ENCODE data around the gene EML6.
"Not testable (repeated sequence)": the region's sequence is repeated elsewhere in the genome, so short reads cannot be mapped to it uniquely, and the experiment has no call there.

Gene EML6

DNA sequence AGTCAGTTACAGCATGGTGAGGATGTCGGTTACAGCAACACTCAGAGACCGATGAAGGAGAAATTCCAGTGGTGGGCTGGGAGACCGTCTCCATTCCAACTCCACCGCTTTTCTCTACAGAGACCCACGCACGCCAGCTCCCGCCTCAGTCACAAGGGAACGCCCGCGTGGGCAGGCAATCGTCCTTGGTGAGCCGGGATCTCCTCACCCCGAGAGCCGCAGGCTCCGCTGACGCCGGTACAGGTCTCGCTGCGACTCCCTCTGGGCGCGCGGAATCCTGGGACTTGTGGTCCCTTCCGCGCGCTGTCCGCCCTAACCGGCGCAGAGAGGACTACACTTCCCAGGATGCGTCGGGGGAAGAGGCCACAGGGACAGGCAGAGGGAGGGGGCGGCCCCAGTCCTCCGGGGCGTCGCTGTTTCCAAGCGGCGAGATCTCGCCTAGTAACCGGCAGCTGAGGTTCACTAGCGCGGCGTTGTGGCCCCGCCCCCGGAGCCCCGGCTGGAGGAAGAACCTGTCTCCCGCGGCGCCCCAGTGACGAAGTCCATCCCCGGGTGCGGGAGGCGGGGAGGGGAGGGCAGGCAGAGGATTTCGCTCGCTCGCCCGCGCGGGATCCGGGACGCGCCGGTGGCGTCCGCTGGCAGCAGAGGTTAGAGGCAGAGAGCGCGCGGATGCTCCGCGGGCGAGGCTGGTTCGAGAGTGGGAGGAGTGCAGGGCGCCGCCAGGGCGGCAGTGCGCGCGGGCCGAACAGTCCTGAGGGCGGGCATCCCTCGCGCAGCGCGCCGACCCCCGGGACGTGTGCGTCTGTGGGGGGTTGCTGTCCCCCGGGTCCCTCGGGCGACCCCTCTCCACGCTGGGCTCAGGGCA is at the start of gene EML6:
EML6 (plus strand) TSS at position 532 of the 865 bp plus-strand sequence. CDS start 1,400 bp downstream, outside the sequence.
- peak; percentile 98 for DNase-seq

- no peak for DNase-seq
These were observed 48.2 kb upstream of the EML6 start for GRCh38 chr2:54675281-54675680.

DNA sequence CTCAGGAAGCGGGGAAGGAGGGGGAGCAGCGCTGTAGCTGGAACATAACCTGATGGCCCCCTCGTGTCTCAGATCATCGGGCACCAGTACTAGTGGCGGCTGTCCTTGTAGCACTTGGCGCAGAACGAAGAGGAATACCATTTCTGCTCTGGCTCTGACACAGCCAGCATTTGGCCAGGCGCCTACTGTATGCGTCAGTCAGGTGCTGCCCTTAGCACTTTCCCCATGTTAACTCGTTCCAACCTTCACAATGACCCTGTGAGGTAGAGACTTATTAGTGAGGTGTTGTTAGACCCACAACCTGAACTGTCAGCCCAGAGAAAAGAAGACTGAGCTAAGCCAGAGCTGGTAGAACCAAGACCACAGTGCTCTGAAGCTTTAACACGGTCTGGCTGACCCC is 47.7 kb upstream of the EML6 start:
- DNase-seq, result no peak

- DNase-seq, result no peak
These were observed 46.8 kb upstream of the EML6 start for GRCh38 chr2:54676656-54677055.

- no peak for DNase-seq
These were observed 45.8 kb upstream of the EML6 start for GRCh38 chr2:54677476-54678265.

DNA sequence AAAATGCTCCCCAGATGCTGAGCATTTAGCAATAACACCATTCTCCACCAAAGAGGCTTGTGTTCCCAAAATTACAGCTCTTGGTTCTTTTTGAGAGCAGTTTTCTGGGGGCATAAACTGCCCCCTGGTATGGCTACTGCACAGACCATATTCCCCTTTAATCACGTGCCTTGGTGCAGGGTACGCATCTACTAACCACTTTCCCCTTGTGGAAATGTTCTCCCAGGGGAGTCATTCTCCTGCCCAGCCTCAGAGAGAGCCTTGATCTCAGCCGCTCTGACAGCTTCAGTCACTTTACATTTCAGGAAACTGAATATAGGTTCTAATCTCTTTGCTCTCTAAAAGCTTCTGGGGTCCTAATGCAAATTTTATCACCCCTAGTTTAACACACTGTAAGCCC is 44.7 kb upstream of the EML6 start:
- no peak for DNase-seq

DNA sequence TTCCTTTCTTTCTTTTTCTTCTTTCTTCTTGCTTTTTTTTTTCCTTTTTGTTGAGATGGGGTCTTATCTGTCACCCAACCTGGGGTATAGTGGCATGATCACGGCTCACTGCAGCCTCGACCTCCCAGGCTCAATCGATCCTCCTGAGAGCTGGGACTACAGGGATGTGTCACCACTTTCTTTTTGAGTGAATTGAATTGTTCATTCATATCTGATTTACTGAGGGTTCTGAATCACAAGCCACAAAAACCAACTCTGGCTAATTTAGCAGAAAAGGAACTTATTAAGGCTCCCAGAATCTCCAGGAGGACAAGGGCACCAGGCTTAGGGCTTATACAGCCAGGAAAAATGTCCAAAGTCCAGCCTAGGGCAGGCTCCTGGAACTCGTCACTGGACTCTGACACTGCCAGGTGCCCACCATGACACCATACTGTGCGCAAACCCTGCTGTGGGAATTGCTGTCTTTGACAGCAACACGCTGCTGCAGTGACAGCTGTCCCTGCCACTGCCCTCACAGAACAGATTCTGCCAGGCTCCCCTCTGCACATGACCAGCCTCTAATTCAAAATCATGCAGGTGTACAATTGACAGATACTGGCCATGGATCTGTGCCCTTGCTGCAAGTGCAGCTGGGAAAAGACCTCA is 42.9 kb upstream of the EML6 start:
- DNase-seq, result no peak

DNA sequence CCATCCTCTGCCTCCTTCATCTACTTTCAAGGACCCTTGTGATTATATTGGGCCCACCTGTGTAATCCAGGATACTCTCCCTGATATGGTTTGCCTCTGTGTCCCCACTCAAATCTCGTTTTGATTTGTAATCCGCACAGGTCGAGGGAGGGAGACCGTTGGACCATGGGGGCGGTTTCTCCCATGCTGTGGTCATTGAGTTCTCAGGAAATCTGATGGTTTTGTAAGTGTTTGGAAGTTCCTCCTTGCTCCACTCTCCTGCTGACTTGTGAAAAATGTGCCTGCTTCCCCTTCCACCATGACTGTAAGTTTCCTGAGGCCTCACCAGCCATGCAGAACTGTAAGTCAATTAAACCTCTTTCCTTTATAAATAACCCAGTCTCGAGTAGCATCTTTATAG is 42.0 kb upstream of the EML6 start:
- no peak for DNase-seq

DNA sequence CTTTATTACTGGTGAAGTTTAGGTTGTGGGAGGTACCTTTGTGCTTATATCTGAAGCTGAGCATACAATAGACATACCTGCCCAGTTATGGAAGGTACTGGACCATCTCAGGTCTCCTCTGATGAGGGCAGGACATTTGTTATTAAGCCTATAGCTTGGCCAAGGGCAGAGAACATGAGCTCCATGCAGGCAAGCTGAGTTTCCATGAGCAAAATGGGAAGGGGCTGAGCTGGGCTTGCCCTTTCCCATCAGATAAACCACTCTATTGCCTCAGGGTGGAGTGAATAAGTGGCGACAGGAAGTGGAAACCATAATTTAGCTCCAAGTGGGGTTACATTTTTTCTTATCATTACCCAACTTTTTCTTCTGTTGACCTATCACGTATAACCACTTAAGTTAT is 39.9 kb upstream of the EML6 start:
- no peak for DNase-seq

DNA sequence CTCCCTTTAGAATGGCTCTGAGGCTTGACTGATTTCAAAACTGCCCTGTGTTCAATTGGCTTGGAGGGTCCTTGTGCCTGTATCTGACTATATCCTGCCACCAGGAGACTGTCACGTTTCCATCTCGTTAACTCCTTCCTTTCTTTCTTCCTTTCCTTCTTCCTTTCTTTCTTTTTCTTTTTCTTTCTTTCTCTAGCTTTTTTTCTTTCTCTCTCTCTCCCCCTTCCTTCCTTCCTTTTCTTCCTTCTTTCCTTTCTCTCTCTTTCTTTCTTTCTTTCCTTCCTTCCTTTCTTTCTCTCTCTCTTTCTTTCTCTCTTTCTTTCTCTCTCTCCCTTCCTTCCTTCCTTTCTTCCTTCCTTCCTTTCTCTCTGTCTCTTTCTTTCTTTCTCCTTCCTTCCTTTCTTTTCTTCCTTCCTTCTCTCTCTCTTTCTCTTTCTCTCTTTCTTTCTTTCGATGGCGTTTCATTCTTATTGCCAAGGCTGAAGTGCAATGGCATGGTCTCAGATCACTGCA is 38.1 kb upstream of the EML6 start:
- no peak for DNase-seq

GRCh38 chr2:54687595-54688152 is 35.8 kb upstream of the EML6 start:
- DNase-seq, result no peak

DNA sequence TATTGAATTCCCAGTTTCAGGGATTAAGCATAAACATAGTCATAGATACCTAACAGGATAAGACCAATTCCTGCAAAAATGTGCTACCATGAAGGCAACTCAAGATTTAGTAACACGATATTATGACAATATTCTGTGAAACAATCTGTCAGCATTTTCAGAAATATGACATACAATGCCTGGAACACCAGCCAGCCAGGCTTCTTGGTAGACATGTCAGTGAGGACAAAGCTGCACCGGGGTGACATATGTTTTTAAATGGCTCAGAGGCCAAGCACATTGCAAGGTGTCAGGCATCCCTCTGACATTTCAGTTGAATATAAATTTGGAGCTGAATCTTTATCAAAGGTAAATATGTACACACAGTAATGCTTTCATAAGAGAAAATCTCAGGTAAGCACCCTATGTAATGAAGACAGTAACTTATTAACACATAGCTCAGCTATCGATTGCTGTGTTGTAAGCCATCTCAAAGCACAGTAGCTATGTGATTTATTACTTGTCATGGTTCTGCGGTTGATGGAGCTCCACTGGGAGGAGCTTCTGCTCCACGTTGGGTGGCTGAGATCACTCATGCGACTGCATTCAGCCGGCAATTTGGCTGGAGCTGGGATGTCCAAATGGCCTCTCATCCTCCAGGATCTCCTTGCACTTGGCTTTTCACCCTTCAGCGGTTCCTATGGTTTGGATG is 31.9 kb upstream of the EML6 start:
- DNase-seq, result no peak

DNA sequence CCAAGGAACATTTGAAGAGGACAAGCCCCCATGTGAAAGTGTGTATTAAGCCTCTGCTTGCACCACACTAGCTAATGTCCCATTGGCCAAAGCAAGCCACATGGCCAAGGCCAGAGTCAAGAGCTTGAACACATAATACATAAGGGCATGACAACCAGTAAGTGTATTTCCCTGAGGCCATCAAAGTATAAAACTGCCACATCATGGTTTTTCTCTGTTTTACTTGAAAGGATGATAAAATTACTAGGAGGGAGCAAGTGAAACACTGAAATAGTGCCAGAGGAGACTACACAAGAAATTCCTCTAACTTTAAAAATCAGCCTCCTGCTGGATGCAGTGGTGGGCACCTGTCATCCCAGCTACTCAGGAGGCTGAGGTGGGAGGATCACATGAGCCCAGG is 30.9 kb upstream of the EML6 start:
- no peak for DNase-seq

DNA sequence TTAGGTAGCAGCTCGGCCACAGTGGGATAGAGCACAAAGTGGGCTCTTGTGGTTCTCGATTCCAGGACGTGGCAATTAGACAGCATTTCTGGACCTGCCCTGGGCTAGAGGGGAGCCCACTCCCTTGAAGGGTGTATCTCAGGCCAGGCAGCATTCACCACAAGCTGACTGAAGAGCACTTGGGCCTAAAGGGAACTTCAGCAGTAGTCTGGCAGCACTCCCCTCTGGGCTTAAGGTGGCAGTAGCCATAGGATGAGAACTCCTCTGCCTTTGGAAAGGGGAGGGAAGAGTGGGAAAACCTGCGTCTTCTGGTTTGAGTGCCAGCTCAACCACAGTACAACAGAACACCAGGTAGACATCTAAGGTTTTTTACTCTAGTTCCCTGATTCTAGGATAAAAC is 28.1 kb upstream of the EML6 start:
- no peak for DNase-seq

DNA sequence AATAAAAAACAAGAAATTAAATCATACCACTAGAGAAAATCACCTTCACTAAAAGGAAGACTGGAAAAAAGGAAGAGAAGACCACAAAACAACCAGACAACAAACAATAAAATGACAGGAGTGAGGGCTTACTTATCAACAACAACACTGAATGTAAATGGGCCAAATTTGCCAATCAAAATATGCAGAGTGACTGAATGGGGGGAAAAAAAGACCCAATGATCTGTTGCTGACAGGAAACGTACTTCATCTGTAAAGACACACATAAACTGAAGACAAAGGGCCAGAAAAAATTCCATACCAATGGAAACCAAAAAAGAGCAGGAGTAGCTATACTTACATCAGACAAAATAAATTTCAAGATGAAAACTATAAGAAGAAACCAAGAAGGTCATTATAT is 25.5 kb upstream of the EML6 start:
- no peak for DNase-seq

- DNase-seq, result not testable (repeated sequence)
These were observed 24.5 kb upstream of the EML6 start for GRCh38 chr2:54698926-54699325.

DNA sequence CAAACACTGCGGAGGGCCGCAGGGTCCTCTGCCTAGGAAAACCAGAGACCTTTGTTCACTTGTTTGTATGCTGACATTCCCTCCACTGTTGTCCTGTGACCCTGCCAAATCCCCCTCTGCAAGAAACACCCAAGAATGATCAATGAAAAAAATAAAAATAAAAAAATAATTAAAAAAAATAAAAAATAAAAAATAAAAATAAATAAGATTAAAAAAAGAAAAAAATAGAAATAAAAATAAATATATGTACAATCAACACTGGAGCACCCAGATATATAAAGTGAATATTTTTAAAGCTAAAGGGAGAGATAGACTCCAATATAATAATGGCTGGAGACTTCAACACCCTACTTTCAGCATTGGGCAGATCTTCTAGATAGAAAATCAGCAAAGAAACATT is 23.8 kb upstream of the EML6 start:
- DNase-seq, result no peak

- DNase-seq, result no peak
These were observed 22.4 kb upstream of the EML6 start for GRCh38 chr2:54701029-54701428.

GRCh38 chr2:54704238-54704637 is 19.2 kb upstream of the EML6 start:
- DNase-seq, result no peak

DNA sequence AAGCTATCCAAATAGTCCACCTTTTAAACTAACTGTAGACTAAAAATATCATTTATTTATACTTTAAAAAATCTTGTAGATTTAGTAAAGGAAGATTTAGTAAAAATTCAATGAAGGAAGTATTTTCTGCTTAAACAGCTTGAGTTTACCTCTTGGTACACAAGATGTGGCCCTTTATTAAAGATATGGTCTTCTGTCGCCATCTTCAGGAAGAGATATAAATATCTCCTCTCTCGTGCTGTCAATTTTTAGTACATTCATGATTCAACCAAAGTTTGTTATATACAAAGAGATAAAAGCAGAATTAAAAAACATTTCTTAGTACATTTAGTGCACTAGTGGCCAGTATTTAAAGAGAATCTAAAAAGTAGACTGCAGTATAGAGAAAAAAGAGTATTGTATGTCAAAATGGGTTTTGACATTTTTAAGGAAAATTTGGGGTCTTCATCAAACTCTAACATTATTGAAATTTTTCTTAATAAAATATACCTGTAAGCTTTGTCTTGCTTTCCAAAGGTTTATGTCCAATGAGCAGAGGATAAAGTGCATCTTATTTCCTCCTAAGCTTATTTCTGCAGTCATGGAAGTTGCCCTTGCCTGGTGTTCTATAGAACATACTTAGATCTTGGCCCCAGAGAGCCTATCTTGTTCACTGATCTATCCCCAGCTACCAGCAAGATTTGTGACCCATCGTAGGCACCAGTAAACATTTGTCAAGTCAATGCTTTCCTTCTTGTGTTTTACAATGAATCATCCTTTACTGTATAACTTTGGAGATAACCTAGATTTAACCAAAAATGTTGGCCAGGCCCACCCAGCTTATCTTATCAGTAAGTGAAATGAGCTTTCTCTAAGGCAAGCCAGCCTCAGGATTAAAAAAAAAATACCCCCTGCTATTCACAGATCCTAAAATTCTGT is 18.5 kb upstream of the EML6 start:
- DNase-seq, result peak; percentile 42

DNA sequence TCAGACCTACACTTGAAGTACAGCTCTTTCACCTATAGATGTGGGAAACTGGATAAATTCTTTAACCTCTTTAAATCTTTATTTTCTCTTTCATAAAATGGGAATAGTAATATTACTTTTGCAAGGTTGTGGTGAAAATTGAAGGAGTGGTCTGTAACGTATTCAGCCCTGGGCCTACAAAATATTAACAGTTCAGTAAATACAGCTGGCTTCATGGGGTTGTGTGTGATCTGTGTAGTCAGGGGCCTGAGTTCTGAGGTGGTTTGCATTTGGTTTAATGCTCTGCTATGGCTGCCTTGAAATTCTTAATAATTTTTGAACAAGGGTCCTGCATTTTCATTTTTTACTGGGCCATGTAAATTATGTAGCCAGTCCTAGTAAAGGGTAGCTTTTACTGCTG is 16.8 kb upstream of the EML6 start:
- DNase-seq, result no peak

Measured in amniotic stem cell (primary cell).